ENCODE results near the gene SLC5A2.
"Not testable (repeated sequence)": the region's sequence is repeated elsewhere in the genome, so short reads cannot be mapped to it uniquely, and the experiment has no call there.

SLC5A2 gene

DNA sequence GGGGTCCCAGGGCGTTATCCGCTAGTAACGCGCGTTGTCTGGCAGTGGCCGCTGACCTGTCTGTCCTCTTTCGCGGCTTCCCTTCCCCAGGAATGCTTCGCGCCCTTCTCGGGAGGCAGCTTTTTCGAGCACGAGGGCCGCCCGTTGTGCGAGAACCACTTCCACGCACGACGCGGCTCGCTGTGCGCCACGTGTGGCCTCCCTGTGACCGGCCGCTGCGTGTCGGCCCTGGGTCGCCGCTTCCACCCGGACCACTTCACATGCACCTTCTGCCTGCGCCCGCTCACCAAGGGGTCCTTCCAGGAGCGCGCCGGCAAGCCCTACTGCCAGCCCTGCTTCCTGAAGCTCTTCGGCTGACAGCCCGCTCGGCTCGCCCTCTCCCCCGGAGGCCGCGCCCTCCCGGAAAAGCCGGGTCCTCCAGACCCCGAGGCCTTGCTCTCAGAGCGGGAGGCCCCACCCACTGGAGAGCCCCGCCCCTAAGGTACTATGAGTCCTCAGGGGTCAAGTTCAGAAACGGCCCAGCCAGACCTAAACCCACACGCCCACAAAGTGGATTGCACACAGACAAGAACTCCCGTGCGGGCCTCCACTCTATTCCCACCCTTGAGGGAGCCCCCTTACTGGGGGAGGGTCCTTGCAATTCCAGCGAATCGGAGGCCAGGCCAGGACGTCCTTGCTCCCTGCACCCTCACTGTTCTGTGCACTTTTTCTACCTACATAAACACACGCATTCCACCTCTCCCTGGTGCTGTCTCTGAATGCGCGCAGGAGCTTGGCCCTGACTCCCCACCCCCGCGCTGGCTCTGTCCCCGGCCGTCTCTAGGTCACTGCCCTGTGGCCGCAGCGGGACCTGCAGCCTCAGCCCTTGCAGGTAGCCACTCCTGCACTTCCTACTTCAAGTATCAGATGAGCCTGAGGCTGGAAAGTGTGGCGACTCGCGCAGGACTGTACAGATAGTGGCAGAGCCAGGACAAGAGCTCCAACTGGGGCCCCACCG is 5.4 kb upstream of the SLC5A2 start:
- no peak for DNase-seq

DNA sequence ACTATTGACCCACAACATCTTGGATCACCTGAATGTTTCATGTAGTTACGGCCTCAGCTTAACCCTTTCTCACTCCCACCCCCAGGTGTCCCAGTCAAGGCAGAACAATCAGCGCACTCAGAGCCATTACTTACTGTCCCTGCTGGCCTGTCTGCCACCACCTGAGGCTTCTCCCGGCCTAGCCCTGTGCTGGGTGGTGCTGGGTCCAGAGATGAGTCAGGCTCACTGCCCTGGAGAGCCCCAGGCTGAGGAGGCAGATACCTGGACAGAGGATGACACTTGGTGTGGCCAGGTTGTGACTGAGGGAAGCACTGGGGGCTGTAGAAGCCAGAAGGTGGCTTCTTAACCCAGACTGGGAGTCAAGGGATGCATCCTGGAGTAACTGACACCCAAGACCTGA is 4.0 kb upstream of the SLC5A2 start:
- no peak for DNase-seq

DNA sequence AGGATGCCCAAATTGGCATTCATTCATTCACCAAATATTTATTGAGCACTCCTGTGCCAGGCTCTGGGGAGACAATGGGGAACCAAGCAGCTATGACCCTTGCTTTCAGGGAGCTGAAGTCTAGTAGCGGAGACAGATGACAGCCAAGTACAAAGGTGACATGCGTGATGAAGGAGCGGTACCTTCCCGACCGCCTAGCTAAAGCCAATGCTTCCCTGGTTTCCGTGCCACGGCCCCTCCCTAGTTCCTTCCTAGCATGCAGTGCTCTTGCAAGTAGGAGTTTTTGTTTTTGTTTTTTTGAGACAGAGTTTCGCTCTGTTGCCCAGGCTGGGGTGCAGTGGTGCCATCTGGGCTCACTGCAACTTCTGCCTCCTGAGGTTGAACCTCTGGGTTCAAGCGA is 3.2 kb upstream of the SLC5A2 start:
- DNase-seq: no peak

DNA sequence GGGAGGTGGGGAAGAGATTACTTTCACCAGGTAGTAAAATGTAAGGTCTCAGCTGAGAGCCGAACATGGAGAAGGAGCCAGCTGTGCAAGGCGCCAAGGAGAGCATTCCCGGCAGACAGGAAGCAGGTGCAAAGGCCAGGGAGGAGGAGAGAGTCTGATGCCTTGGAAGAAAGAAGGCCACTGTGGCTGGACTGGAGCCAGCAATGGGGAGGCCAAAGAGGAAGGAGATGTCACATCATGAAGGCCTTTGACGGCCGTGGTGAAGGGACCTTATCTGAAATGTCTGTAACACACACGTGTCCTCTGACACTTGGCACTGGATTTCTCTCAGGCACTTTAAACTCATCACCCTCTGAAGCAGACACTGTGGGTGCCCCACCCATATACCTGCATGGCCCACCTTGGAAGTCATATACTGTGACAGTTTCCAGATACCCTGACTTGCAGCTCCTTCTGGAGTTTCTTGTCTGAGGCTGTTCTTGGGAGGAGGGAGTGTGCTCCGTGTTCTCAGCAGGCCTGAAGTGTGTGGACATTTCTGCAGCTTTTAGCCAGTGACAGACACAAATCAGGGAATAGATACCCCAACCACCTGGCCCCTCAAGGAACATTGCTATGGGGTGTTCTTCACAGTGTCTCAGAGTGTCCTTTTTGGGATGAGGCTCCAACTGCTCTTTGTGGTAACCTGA is 1.9 kb upstream of the SLC5A2 start:
- DNase-seq: no peak

DNA sequence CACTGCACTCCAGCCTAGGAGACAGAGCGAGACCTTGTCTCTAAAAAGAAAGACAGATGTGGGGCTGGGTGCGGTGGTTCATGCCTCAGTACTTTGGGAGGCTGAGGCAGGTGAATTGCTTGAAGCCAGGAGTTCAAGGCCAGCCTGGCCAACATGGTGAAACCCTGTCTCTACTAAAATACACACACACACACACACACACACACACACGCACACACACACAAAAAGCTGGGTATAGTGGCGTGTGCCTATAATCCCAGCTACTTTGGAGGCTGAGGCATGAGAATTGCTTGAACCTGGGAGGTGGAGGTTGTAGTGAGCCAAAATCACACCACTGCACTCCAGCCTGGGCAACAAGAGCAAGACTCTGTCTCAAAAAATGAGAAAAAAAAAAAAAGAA is 1.1 kb downstream of the SLC5A2 start:
- DNase-seq: not testable (repeated sequence)

DNA sequence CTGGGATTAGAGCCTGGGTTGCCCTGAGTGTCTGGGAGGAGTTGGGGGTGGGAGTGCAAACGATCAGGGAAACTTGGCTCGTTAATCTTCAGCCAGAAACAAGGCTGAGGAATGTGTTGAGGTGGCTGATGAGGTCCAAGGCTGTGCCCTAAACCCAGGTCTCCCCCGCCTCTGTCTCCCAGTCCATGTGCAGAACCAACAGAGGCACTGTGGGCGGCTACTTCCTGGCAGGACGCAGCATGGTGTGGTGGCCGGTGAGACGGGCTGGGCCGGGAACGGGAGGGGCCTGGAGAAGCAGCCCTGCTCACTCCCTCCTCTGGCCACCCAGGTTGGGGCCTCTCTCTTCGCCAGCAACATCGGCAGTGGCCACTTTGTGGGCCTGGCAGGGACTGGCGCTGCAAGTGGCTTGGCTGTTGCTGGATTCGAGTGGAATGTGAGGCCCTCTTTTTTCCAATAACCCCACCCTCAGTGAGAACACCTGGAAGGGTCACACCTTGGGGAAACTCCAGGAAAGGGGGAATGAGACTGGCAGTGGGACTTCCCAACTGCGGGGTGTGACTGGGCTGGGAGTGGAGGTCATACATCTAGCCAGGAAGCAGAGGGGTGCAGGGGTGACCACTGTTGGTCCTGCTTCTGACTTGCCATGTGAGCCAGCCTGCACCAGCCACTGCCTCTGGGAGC is 1.7 kb downstream of the SLC5A2 start:
- no peak for DNase-seq

DNA sequence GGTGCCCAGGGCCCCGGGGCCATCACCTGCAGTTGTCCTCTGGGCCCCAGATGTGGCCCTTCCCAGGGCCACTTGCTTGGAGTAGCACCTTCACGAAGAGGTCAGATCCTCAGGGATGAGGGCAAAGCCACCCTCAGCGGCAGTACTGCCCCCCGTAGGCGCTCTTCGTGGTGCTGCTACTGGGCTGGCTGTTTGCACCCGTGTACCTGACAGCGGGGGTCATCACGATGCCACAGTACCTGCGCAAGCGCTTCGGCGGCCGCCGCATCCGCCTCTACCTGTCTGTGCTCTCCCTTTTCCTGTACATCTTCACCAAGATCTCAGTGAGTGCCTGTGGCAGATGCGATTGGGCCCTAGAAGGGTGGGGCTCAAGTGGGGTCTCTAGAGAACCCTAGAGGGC is 2.6 kb downstream of the SLC5A2 start:
- no peak for DNase-seq

DNA sequence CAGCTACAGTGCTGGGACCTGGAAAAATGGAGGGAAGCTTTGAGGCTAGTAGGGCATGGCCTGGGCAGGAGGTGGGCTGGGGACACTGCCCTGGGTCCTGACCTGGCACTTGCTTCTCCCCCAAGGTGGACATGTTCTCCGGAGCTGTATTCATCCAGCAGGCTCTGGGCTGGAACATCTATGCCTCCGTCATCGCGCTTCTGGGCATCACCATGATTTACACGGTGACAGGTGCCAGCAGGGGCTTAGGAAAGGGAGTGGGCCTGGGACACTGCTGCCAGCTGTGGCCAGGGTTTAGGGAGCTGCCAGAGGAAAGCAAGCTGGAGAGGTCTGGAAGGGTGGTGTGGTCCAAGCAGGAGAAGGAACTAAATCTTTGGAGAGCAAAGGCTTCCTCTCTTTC is 3.1 kb downstream of the SLC5A2 start:
- no peak for DNase-seq

DNA sequence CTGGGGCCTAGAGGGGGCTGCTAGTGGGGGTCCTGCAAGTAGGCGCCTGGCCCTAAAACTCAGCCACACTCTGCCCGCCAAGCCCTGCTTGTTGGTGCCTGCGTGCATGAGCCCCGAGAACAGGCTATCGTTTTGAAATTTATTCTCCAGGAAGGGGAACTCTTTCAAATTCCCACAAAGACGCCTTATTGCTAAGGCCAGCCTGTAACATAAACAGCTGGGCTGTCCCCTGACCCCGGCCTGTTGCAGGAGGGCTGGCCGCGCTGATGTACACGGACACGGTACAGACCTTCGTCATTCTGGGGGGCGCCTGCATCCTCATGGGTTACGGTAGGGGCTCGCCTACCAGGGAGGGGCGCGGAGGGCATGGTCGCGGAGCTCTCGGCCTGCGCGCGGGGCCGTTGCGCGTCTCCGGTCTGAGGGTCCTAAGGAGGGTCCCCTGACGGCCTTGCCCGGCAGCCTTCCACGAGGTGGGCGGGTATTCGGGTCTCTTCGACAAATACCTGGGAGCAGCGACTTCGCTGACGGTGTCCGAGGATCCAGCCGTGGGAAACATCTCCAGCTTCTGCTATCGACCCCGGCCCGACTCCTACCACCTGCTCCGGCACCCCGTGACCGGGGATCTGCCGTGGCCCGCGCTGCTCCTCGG is 4.3 kb downstream of the SLC5A2 start:
- DNase-seq: no peak

DNA sequence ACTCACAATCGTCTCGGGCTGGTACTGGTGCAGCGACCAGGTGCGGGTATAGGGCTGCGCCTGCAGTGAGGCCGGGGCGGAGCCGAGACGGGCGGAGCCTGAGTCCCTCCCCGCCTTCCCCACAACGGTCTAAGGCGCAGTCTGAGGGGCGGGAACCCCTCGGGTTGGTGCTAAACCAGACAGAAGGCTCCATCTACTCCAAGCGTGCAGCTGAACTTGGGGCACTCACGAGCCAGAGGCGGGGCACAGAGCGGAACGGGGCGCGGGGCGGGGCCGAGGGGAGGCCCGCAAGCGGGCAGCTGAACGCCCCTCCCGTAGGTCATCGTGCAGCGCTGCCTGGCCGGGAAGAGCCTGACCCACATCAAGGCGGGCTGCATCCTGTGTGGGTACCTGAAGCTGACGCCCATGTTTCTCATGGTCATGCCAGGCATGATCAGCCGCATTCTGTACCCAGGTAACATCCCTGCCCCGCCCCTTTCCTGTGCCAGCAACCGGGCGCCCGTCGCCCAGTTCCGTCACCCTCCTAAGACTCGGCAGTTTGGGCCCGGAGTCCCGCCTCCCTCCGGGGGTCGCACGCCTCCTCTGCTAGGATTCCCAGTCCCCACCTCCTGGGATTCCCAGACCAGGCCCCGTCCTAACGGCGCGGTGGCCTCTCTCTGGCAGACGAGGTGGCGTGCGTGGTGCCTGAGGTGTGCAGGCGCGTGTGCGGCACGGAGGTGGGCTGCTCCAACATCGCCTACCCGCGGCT is 5.0 kb downstream of the SLC5A2 start:
- peak; percentile 52 for DNase-seq

DNA sequence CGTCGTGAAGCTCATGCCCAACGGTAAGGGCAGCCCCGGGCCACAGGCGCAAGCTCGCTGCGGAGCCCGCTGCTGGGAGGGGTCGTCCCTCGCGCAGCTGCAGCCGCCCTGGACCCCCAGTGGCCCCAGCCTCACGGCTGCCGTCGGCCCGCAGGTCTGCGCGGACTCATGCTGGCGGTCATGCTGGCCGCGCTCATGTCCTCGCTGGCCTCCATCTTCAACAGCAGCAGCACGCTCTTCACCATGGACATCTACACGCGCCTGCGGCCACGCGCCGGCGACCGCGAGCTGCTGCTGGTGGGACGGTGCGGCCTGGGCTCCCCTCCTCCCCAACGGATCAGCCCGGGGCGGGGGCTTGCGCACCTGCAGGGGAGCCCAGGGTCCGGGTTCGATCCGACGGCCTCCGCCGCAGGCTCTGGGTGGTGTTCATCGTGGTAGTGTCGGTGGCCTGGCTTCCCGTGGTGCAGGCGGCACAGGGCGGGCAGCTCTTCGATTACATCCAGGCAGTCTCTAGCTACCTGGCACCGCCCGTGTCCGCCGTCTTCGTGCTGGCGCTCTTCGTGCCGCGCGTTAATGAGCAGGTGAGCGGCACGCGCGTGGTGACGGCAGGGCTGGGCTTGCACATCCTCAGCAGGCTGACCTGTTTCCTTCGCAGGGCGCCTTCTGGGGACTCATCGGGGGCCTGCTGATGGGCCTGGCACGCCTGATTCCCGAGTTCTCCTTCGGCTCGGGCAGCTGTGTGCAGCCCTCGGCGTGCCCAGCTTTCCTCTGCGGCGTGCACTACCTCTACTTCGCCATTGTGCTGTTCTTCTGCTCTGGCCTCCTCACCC is 5.8 kb downstream of the SLC5A2 start:
- no peak for DNase-seq

DNA sequence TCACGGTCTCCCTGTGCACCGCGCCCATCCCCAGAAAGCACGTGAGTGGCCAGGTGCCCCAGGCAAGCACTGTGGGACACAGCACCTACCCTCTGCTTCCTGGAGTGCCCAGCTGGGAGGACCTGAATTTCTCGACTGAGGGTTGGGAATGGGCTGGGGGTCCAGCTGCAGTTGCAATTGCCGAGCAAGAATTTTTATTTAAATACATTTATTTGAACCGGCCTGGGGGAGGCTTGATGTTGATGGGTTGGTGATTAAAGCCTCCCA is 6.3 kb downstream of the SLC5A2 start:
- DNase-seq: no peak

DNA sequence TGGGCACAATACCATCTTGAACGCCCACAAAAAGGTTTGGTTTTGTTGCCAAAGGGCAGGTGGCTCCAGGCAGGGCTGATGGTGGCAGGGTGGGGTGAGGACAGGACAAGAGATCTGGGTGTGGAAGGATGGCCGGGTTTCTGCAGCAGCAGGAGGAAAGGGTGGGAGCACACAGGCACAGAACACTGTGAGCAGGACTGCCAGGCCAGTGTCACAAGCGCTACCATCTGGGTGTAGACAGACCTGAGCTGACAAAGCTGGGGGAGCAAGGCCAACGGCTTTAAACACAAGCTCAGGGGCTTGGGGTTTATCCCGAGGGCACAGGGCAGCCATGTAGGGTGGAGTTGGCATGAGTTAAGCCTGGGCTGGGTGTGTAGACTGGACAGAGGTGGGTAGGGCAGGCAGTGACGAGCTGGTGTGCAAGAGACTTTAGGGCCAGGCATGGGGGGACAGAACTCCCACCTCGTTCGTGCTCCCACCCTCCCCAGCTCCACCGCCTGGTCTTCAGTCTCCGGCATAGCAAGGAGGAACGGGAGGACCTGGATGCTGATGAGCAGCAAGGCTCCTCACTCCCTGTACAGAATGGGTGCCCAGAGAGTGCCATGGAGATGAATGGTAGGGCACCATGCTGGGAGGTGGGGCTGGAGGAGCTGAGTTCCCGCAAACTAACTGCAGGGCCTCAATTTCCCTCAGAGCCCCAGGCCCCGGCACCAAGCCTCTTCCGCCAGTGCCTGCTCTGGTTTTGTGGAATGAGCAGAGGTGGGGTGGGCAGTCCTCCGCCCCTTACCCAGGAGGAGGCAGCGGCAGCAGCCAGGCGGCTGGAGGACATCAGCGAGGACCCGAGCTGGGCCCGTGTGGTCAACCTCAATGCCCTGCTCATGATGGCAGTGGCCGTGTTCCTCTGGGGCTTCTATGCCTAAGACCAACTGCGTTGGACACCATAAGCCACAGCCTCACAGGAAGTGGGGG is 7.0 kb downstream of the SLC5A2 start:
- no peak for DNase-seq

DNA sequence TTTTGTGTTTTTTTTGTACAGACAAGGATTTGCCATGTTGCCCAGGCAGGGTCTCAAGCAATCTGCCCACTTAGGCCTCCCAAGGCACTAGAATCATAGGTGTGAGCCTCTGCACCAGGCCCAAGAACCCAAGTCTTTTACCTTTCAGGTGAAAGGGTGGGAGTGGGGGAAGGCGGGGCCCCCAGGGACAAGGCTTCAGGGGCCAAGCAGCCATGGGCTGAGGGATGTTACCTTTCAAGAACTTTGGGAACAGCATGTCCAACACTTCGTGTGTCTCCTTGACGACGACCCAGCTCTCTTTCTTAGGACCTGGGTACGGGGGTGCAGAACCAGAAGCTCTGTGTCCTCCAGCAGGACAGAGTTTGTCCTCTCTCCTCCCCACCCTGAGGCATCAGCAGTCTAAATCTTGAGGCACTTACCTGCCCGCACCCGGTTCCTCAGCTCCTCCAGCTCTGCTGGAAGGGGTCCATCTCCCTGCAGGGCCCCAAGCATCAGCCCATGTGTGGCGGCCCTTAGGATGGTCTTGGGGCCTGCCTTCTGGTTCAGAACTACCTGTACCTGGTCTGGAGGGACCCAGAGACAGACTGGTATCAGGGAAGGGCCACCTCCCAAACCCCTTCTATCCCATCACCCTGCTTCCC is 9.0 kb downstream of the SLC5A2 start:
- no peak for DNase-seq

DNA sequence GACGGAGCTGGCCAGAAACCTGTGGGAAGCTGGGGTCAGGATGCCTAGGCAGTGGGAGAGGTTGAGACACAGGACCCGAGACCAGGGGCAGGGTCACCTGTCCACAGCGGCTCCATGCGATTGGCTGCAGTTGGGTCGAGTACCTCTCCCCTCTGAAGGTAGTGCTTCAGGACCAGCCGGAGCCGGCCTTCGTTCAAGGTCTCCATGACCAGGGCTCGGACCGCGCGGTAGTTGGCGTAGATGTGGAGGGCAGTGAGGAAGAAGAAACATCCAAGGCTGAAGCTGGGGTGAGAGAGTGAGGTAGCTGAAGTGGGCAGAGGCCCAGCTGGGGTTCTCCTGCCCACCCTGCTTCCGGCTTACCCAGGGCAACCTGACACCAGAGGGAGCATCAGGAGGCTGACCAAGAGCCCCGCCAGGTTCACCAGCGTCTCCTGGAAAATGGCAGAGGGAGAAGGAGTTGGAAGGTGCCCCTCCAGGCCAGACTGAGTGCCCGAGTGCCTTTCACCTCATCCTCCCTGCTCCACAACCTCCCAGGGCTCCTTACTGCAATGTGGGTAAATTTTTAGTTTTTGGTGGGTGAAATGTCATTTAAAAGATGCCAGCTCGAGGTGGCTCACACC is 10.7 kb downstream of the SLC5A2 start:
- no peak for DNase-seq

DNA sequence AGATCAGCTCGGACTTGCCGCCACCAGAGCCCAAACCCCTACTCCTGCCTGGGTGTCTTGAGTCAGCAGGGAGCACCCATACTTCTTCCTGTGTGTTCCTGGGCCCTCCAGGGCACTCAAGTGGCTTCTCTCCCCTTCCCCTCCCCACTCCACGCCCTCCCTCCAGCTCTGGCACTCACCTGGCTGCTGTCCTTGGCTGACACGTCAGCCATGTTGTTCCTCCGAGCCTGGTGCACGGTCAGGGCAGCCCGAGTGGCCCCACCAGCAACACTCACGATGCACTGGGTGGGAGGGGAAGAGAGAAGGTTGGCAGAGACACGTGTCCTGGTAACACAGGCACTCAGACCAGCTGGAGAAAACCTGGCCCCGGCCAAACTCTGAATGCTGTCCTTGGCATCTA is 13.7 kb downstream of the SLC5A2 start:
- no peak for DNase-seq

DNA sequence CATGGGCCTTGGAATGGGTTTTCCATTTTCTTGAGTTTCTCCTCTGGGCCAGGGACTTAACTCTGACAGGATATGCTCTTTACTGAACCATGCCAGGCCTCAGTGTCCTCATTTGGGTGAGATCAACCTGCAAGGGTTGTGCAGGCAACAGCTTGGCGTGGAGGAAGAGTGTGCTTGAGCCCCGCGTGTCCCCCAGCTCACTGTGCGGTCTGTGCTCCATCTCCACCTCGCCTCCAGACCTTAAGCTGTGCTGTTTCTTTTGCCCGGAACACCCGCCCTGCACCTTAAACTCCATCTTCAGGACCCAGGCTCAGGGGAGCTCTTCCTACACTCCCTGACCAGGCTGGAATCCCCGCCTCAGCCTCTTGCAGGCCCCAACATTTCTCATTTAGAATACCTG is 15.6 kb downstream of the SLC5A2 start:
- no peak for DNase-seq

DNA sequence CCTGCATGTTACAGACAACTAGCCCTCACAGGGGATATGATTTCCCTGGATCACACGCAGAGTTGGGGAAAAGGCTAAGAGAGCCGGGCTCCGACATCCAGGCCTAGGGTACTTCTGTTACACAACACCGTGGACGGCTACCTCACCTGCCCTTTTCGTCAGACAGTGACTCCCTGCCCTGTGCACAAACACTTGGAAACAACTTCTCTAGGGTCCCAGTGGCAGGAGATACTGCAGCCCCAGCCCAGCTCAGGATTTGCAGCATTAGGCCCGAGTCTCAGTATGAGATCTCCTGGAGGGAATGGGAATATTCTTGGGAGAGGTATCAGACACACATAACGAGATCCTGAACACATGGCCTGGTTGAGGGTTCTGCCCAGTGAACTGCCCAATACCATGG is 17.0 kb downstream of the SLC5A2 start:
- DNase-seq: no peak

DNA sequence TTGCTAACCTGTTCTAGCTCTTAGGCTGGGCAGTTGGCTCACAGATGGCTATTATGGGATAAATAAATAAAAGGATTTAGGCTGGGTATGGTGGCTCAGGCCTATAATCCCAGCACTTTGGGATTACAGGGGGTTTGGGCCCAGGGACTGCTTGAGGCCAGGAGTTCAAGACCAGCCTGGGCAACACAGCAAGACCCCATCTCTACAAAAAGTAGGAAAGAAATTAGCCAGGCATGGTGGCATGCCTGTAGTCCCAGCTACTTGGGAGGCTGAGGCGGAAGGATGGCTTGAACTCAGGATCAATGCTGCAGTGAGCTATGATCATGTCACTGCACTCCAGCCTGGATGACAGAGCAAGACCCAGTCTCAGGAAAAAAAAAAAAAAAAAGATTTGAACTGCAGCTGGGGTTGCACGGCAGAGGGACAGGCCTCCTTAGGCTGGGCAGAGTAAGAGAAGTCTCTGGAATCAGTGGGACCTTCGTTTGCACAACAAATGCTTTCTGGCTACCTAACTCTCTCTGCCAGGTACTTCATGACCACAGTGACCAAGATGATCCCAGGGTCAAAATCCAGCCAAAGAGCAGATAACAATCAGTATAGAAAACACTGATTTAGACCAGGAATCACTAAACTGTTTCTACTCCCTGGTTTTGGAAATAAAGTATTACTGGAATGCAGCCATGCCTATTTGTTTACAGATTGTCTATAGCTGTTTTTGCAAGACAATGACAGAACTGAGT is 18.5 kb downstream of the SLC5A2 start:
- no peak for DNase-seq

Data from stimulated activated CD4-positive, alpha-beta T cell treated with anti-CD3 and anti-CD28 coated beads, Interleukin-1b, Interleukin-23, amount 100 ng/mL, for 48 hours (primary cell).